Esophagus muscularis mucosa (tissue), 4 donors: ENCODE results near the gene SLC52A3. TPM values are rescaled to one million over a fixed set of nuclear protein-coding genes. Genes with fewer than 3 reads are reported as not detected.

Source experiments
- DNase-seq: peaks from one replicate; pipeline ENCODE4 v3.0.0-alpha.2; 2017; ENCODE audit errors: extremely low spot score
- H3K27ac ChIP-seq, 4 donors: fragments of 200-600 bp; sonication (generic); replicated peaks in 1 of 4; 1 replicate in 3 of 4; 2 replicates in 1 of 4; pipeline ENCODE4 v1.5.1; 2016 to 2019; ENCODE audit warnings: mild to moderate bottlenecking in 1 of 4
- H3K27me3 ChIP-seq, 4 donors: fragments of 200-600 bp; sonication (generic); one replicate each; pipeline versions ENCODE4 v1.5.1 to v1.6.0; 2016 to 2019
- H3K36me3 ChIP-seq, 4 donors: fragments of 200-600 bp; sonication (generic); one replicate each; pipeline ENCODE4 v1.5.1; 2016 to 2019
- H3K4me1 ChIP-seq, 4 donors: fragments of 200-600 bp; sonication (generic); one replicate each; pipeline ENCODE4 v1.5.1; 2016 to 2019
- H3K4me3 ChIP-seq, 4 donors: fragments of 200-600 bp; sonication (generic); 1 replicate in 2 of 4; 2 replicates in 2 of 4; pipeline ENCODE4 v1.5.1; 2016 to 2019; ENCODE audit warnings: mild to moderate bottlenecking in 4 of 4, moderate library complexity in 1 of 4
- H3K9me3 ChIP-seq, 4 donors: fragments of 200-600 bp; sonication (generic); 1 replicate in 3 of 4; 2 replicates in 1 of 4; pipeline ENCODE4 v1.5.1; 2016 to 2019
- CTCF ChIP-seq, 3 experiments: fragments of 200-600 bp in 2 of 3; fragments of 450-650 bp in 1 of 3; sonication (generic) in 2 of 3; IDR thresholded peaks; one replicate each; pipeline ENCODE4 v1.5.1; 2017 to 2019; ENCODE audit warnings: antibody characterized with exemption in 3 of 3, mild to moderate bottlenecking in 2 of 3, moderate library complexity in 1 of 3
- EP300 ChIP-seq: sonication (generic); formaldehyde crosslinking; IDR thresholded peaks from one replicate; pipeline ENCODE4 v1.6.1; 2017; ENCODE audit warnings: antibody characterized with exemption
- POLR2A ChIP-seq: fragments of 450-650 bp; IDR thresholded peaks from one replicate; pipeline ENCODE4 v1.6.1; 2017; ENCODE audit warnings: antibody characterized with exemption, moderate library complexity, mild to moderate bottlenecking, low read depth
- POLR2AphosphoS5 ChIP-seq, 2 donors: sonication (generic); formaldehyde crosslinking; IDR thresholded peaks; one replicate each; pipeline ENCODE4 v1.6.1; 2017; ENCODE audit warnings: antibody characterized with exemption in 2 of 2
- WGBS: methylation state at CpG from one replicate; pipeline ENCODE4 v1.1.5; 2018; 5-methylcytosine and 5-hydroxymethylcytosine counted together
- intact Hi-C: fragments of 100-400 bp; cut with DNase I; formaldehyde crosslinking; loops from one replicate; pipeline ENCODE4 v1.15.1; 2023
- total RNA-seq, 4 donors: library from RNA; depleted of rRNA; stranded (reverse); fragments of >200 nt; gene quantifications; one replicate each; pipeline versions ENCODE4 v1.1.0 to v1.2.1, GENCODE V29; 2016

The SLC52A3 gene
- total RNA-seq, 4 donors from 2014 or later: 1.5 to 2.2 (median 1.7) TPM; not detected in 1

- TF ChIP-seq EP300 (no peak), POLR2AphosphoS5 (IDR thresholded peaks at IDR 0.05) (no peak), POLR2A (no peak), CTCF (IDR thresholded peaks at IDR 0.05) (no peak)
- intact Hi-C loops: no loop called here
- no peaks in the 10 kb centered on the region for H3K4me1 ChIP-seq
- peaks cover 0 to 49% (median 0%) of the 10 kb centered on the region in 4 donors for H3K27me3 ChIP-seq
- H3K9me3 ChIP-seq: peaks cover 0 to 26% (median 15%) of the 10 kb centered on the region in 4 donors
- 44% methylated on average over 6 of the region's 6 CpGs for WGBS
- no peaks in the 10 kb centered on the region for H3K36me3 ChIP-seq
- no peak for DNase-seq
- H3K4me3 ChIP-seq: no peak overlapping the region
- no peak overlapping the region for H3K27ac ChIP-seq
Observed at GRCh38 chr20:741620-742019, 26.7 kb downstream of the SLC52A3 start.

- WGBS: 83% methylated on average over 6 of the region's 7 CpGs
- Histone ChIP-seq H3K9me3 (peaks cover 0 to 11% (median 7%) of the 10 kb centered on the region in 4 donors), H3K27ac (no peak overlapping the region), H3K4me1 (no peaks in the 10 kb centered on the region), H3K27me3 (peaks cover 0 to 46% (median 0%) of the 10 kb centered on the region in 4 donors), H3K36me3 (no peaks in the 10 kb centered on the region), H3K4me3 (no peak overlapping the region)
- intact Hi-C loops: no loop called here
- no peak for DNase-seq
- TF ChIP-seq EP300 (no peak), POLR2A (no peak), POLR2AphosphoS5 (IDR thresholded peaks at IDR 0.05) (no peak), CTCF (IDR thresholded peaks at IDR 0.05) (no peak)
Observed at GRCh38 chr20:740162-740561, 28.1 kb downstream of the SLC52A3 start.

- DNase-seq: no peak
- Histone ChIP-seq H3K4me1 (no peaks in the 10 kb centered on the region), H3K4me3 (no peak overlapping the region), H3K36me3 (no peaks in the 10 kb centered on the region), H3K9me3 (peaks cover 0 to 7% (median 3%) of the 10 kb centered on the region in 4 donors), H3K27me3 (peaks cover 0 to 46% (median 0%) of the 10 kb centered on the region in 4 donors), H3K27ac (no peak overlapping the region)
- 74% methylated on average over 8 of the region's 8 CpGs for WGBS
- intact Hi-C loops: loop anchor here (2.0 to 10.0 kb wide), 2 partner anchors 179 to 385 kb away; no protein-coding TSS in a partner anchor
- no peak for TF ChIP-seq POLR2AphosphoS5 (IDR thresholded peaks at IDR 0.05)
- no peak for TF ChIP-seq CTCF (IDR thresholded peaks at IDR 0.05)
- TF ChIP-seq EP300: no peak
- no peak for TF ChIP-seq POLR2A
Observed at GRCh38 chr20:739736-740135, 28.6 kb downstream of the SLC52A3 start.

GRCh38 chr20:733861-734260, 34.4 kb downstream of the SLC52A3 start:
- Histone ChIP-seq H3K4me1 (no peaks in the 10 kb centered on the region), H3K4me3 (no peak overlapping the region), H3K27me3 (peaks cover 0 to 38% (median 4%) of the 10 kb centered on the region in 4 donors), H3K9me3 (no peaks in the 10 kb centered on the region), H3K27ac (no peak overlapping the region), H3K36me3 (no peaks in the 10 kb centered on the region)
- no peak for TF ChIP-seq CTCF (IDR thresholded peaks at IDR 0.05)
- no peak for TF ChIP-seq EP300
- TF ChIP-seq POLR2AphosphoS5 (IDR thresholded peaks at IDR 0.05): no peak
- no peak for TF ChIP-seq POLR2A
- DNase-seq: no peak
- WGBS: 47% methylated on average over 3 of the region's 7 CpGs
- intact Hi-C loops: loop anchor here (10.0 kb wide), 1 partner anchor 379 kb away; no protein-coding TSS in a partner anchor

GRCh38 chr20:732727-733126, 35.6 kb downstream of the SLC52A3 start:
- no peak for DNase-seq
- 83% methylated on average over 3 of the region's 3 CpGs for WGBS
- no peak overlapping the region for H3K27ac ChIP-seq
- TF ChIP-seq POLR2A: no peak
- TF ChIP-seq POLR2AphosphoS5 (IDR thresholded peaks at IDR 0.05): no peak
- no peak for TF ChIP-seq CTCF (IDR thresholded peaks at IDR 0.05)
- no peak for TF ChIP-seq EP300
- peaks cover 0 to 49% (median 15%) of the 10 kb centered on the region in 4 donors for H3K27me3 ChIP-seq
- intact Hi-C loops: loop anchor here (10.0 kb wide), 1 partner anchor 378 kb away; no protein-coding TSS in a partner anchor
- peaks cover 9 to 11% (median 11%) of the 10 kb centered on the region in 4 donors for H3K4me1 ChIP-seq
- no peaks in the 10 kb centered on the region for H3K36me3 ChIP-seq
- H3K4me3 ChIP-seq: no peak overlapping the region
- no peaks in the 10 kb centered on the region for H3K9me3 ChIP-seq
